Parathyroid adenoma (tissue), 2 donors: ENCODE measurements around the gene CHM.

Experiments used
- H2AFZ ChIP-seq: fragments of 300-600 bp; sonication (generic); one replicate; pipeline ENCODE4 v1.7.0; 2017; ENCODE audit warnings: antibody characterized with exemption, mild to moderate bottlenecking
- H3K27ac ChIP-seq: fragments of 300-600 bp; sonication (generic); one replicate; pipeline ENCODE4 v1.7.0; 2017
- H3K27me3 ChIP-seq: fragments of 300-600 bp; sonication (generic); one replicate; pipeline ENCODE4 v1.7.0; 2017; ENCODE audit warnings: low read length; ENCODE audit not compliant: control insufficient read depth, insufficient read depth
- H3K36me3 ChIP-seq: fragments of 300-600 bp; sonication (generic); one replicate; pipeline ENCODE4 v1.7.0; 2017; ENCODE audit warnings: low read length; ENCODE audit not compliant: control insufficient read depth, insufficient read depth
- H3K4me1 ChIP-seq: fragments of 300-600 bp; sonication (generic); one replicate; pipeline ENCODE4 v1.7.0; 2017; ENCODE audit warnings: control low read depth
- H3K4me2 ChIP-seq: fragments of 300-600 bp; sonication (generic); one replicate; pipeline ENCODE4 v1.7.0; 2017; ENCODE audit warnings: low read length
- H3K4me3 ChIP-seq: fragments of 300-600 bp; sonication (generic); one replicate; pipeline ENCODE4 v1.7.0; 2017; ENCODE audit warnings: low read depth, low read length
- H3K79me2 ChIP-seq: fragments of 300-600 bp; sonication (generic); one replicate; pipeline ENCODE4 v1.7.0; 2017; ENCODE audit warnings: control low read depth
- H3K9ac ChIP-seq: fragments of 300-600 bp; sonication (generic); one replicate; pipeline ENCODE4 v1.7.0; 2017; ENCODE audit warnings: mild to moderate bottlenecking
- H3K9me3 ChIP-seq: fragments of 300-600 bp; sonication (generic); one replicate; pipeline ENCODE4 v1.7.0; 2017; ENCODE audit warnings: low read length; ENCODE audit not compliant: control insufficient read depth
- TF ChIP-seq, protein P1 (sequence below): fragments of 300-600 bp; sonication (generic); IDR thresholded peaks from one replicate; pipeline ENCODE4 v1.7.0; 2017; ENCODE audit warnings: antibody characterized with exemption, mild to moderate bottlenecking
- donor health status: primary hyperparathyroidism.

CHM gene

GRCh38 chrX:85914431-85914830, 132.9 kb downstream of the CHM start:
- H3K4me3 ChIP-seq = no peak overlapping the region
- no peaks in the 10 kb centered on the region for H3K36me3 ChIP-seq
- no peaks in the 10 kb centered on the region for H3K27me3 ChIP-seq
- H3K4me1 ChIP-seq = no peaks in the 10 kb centered on the region
- no peak overlapping the region for H2AFZ ChIP-seq
- no peak overlapping the region for H3K9ac ChIP-seq
- H3K79me2 ChIP-seq = no peaks in the 10 kb centered on the region
- TF ChIP-seq, protein P1, sequence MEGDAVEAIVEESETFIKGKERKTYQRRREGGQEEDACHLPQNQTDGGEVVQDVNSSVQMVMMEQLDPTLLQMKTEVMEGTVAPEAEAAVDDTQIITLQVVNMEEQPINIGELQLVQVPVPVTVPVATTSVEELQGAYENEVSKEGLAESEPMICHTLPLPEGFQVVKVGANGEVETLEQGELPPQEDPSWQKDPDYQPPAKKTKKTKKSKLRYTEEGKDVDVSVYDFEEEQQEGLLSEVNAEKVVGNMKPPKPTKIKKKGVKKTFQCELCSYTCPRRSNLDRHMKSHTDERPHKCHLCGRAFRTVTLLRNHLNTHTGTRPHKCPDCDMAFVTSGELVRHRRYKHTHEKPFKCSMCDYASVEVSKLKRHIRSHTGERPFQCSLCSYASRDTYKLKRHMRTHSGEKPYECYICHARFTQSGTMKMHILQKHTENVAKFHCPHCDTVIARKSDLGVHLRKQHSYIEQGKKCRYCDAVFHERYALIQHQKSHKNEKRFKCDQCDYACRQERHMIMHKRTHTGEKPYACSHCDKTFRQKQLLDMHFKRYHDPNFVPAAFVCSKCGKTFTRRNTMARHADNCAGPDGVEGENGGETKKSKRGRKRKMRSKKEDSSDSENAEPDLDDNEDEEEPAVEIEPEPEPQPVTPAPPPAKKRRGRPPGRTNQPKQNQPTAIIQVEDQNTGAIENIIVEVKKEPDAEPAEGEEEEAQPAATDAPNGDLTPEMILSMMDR = no peak
- no peak overlapping the region for H3K27ac ChIP-seq
- no peaks in the 10 kb centered on the region for H3K9me3 ChIP-seq
- no peak overlapping the region for H3K4me2 ChIP-seq

- Histone ChIP-seq H3K9ac (no peak overlapping the region), H2AFZ (no peak overlapping the region), H3K4me1 (no peaks in the 10 kb centered on the region)
Measured at GRCh38 chrX:85907316-85907715, 140.0 kb downstream of the CHM start.

GRCh38 chrX:85906399-85906798, 141.0 kb downstream of the CHM start:
- Histone ChIP-seq H3K79me2 (no peaks in the 10 kb centered on the region), H3K27ac (no peak overlapping the region), H3K9me3 (no peaks in the 10 kb centered on the region), H3K27me3 (no peaks in the 10 kb centered on the region), H3K4me3 (no peak overlapping the region), H2AFZ (no peak overlapping the region), H3K4me2 (no peak overlapping the region), H3K36me3 (no peaks in the 10 kb centered on the region), H3K4me1 (no peaks in the 10 kb centered on the region), H3K9ac (no peak overlapping the region)
- TF ChIP-seq, protein P1 = no peak

More at GRCh38 chrX:85907316-85907715, 140.0 kb downstream of the CHM start:
- no peaks in the 10 kb centered on the region for H3K79me2 ChIP-seq
- no peak overlapping the region for H3K4me3 ChIP-seq
- H3K27me3 ChIP-seq = no peaks in the 10 kb centered on the region
- H3K27ac ChIP-seq = no peak overlapping the region
- no peak overlapping the region for H3K4me2 ChIP-seq
- H3K36me3 ChIP-seq = no peaks in the 10 kb centered on the region
- TF ChIP-seq, protein P1 = no peak
- H3K9me3 ChIP-seq = no peaks in the 10 kb centered on the region

GRCh38 chrX:85905851-85906250, 141.5 kb downstream of the CHM start:
- H3K36me3 ChIP-seq = no peaks in the 10 kb centered on the region
- no peaks in the 10 kb centered on the region for H3K9me3 ChIP-seq
- no peak overlapping the region for H3K9ac ChIP-seq
- no peaks in the 10 kb centered on the region for H3K27me3 ChIP-seq
- H3K79me2 ChIP-seq = no peaks in the 10 kb centered on the region
- H3K4me2 ChIP-seq = no peak overlapping the region
- H3K27ac ChIP-seq = no peak overlapping the region
- H3K4me3 ChIP-seq = no peak overlapping the region
- no peak overlapping the region for H2AFZ ChIP-seq
- H3K4me1 ChIP-seq = no peaks in the 10 kb centered on the region
- TF ChIP-seq, protein P1 = no peak

DNA sequence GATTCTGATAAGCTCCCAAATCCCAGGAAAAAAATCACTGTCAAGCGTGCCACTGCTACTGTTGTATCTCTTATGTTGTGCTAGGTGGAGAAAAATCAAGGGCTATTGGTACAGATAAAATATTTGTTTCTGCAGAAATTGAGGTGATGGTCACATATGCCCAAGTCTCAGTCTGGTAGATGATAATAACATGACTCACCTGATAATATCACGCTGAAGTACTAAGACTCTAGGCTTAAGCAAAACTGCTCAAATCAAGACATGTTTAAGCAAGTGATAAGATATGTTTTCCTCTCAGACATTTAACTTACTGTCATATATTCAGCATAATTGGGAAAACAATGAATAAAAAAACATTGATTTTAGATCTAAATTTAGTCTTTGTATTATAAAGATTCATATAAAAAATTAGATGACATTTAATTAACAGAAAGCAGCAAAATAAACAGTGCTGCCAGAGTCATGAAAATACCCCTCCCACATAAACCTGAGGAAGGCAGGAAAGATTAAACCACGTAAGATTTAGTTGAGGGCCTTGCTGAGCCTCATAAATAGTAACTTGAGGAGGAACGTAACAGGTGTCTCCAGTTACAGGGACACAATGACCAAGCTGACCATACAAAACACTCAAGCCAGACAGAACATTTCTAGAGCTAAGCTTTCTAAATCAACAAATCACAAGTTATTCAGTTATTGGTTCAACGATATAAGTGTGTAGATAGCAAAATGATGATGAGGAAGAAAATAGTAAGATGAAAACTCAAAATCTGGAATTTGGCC, 143.5 kb downstream of the CHM start:
- no peaks in the 10 kb centered on the region for H3K27me3 ChIP-seq
- H3K9ac ChIP-seq = no peak overlapping the region
- H3K4me3 ChIP-seq = no peak overlapping the region
- H2AFZ ChIP-seq = no peak overlapping the region
- no peaks in the 10 kb centered on the region for H3K4me1 ChIP-seq
- TF ChIP-seq, protein P1 = no peak
- no peaks in the 10 kb centered on the region for H3K79me2 ChIP-seq
- H3K9me3 ChIP-seq = no peaks in the 10 kb centered on the region
- H3K27ac ChIP-seq = no peak overlapping the region
- no peak overlapping the region for H3K4me2 ChIP-seq
- no peaks in the 10 kb centered on the region for H3K36me3 ChIP-seq
